ENCODE measurements around the gene SPIB. TPM values are rescaled to one million over a fixed set of nuclear protein-coding genes. Genes with fewer than 3 reads are reported as not detected.

SPIB gene
- total and polyA plus RNA-seq, 8 donors, result 0.19 to 53.3 (median 0.57) TPM; not detected in 2

- intact Hi-C loops (cut with DNase I; ENCODE audit: low total_unique reads), result no loop called here
- WGBS, 5 donors, result 77 to 91% (median 83%) methylated on average over 5 of the region's 5 CpGs
- no peaks in the 10 kb centered on the region for H3K4me1 ChIP-seq
Observed at GRCh38 chr19:50447053-50447452, 28.3 kb downstream of the SPIB start.

GRCh38 chr19:50447750-50448149 is 29.0 kb downstream of the SPIB start:
- H3K9me3 ChIP-seq, result no peaks in the 10 kb centered on the region
- intact Hi-C loops (cut with DNase I; ENCODE audit: low total_unique reads), result no loop called here
- 88 to 95% (median 90%) methylated on average over 10 of the region's 10 CpGs for WGBS, 5 donors
- no peaks in the 10 kb centered on the region for H3K4me1 ChIP-seq
- DNase-seq, result no peak
- peaks cover 0 to 30% (median 8%) of the 10 kb centered on the region in 3 donors for H3K27me3 ChIP-seq
- no peaks in the 10 kb centered on the region for H3K36me3 ChIP-seq
- no peak overlapping the region for H3K27ac ChIP-seq
- no peak overlapping the region for H3K4me3 ChIP-seq
- no peak for TF ChIP-seq POLR2A (IDR thresholded peaks at IDR 0.05)
- no peak for TF ChIP-seq POLR2AphosphoS5 (IDR thresholded peaks at IDR 0.05)
- TF ChIP-seq CTCF (IDR thresholded peaks at IDR 0.05), result no peak
- TF ChIP-seq EP300 (IDR thresholded peaks at IDR 0.05), result no peak

More at GRCh38 chr19:50447053-50447452, 28.3 kb downstream of the SPIB start:
- H3K27ac ChIP-seq, result no peak overlapping the region
- no peak for DNase-seq
- no peaks in the 10 kb centered on the region for H3K9me3 ChIP-seq
- H3K27me3 ChIP-seq, result peaks cover 0 to 30% (median 8%) of the 10 kb centered on the region in 3 donors
- TF ChIP-seq POLR2A (IDR thresholded peaks at IDR 0.05), result no peak
- TF ChIP-seq CTCF (IDR thresholded peaks at IDR 0.05), result no peak
- H3K4me3 ChIP-seq, result no peak overlapping the region
- H3K36me3 ChIP-seq, result no peaks in the 10 kb centered on the region

DNA sequence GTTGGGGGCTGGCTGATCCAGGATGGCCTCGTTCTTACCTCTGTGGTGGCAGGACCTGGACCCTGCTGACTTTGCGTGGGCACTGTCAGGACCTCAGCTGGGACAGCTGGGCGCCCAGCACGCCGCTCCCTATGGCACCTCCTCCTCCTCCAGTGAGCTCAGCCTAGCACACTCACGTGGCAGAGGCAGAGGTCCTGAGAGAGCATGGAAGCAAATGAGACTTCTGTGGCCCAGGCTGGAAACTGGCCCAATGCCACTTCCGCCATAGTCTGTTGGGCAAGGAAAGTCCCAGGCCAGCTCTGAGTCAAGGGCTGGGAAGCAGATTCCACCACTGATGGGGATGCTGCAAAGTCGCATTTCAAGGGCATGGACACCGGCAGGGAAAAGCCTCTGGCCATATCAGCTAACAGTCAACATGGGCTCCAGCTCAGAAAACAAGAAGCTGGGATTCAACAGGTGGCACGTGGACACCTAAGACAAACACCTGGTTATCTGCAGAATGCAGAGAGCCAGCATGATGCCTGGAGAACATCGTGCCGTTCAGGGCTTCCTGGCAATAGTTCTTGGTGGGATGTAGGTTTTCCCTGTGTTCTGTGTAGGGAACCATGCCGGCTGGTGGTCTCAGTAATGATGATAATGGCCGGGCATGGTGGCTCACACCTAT is 30.6 kb downstream of the SPIB start:
- Histone ChIP-seq H3K36me3 (no peaks in the 10 kb centered on the region), H3K9me3 (no peaks in the 10 kb centered on the region), H3K4me3 (no peak overlapping the region), H3K27me3 (peaks cover 0 to 30% (median 8%) of the 10 kb centered on the region in 3 donors), H3K4me1 (no peaks in the 10 kb centered on the region), H3K27ac (no peak overlapping the region)
- TF ChIP-seq EP300 (IDR thresholded peaks at IDR 0.05) (no peak), POLR2AphosphoS5 (IDR thresholded peaks at IDR 0.05) (no peak), POLR2A (IDR thresholded peaks at IDR 0.05) (no peak), CTCF (IDR thresholded peaks at IDR 0.05) (no peak)
- intact Hi-C loops (cut with DNase I; ENCODE audit: low total_unique reads), result no loop called here
- no peak for DNase-seq
- 62 to 72% (median 66%) methylated on average over 14 of the region's 14 CpGs for WGBS, 5 donors

GRCh38 chr19:50450369-50451222 is 31.9 kb downstream of the SPIB start:
- 50 to 78% (median 61%) methylated on average over 9 to 30 of the region's 30 CpGs for WGBS, 5 donors
- intact Hi-C loops (cut with DNase I; ENCODE audit: low total_unique reads), result no loop called here
- DNase-seq, result no peak
- peaks cover 0 to 30% (median 8%) of the 10 kb centered on the region in 3 donors for H3K27me3 ChIP-seq
- no peaks in the 10 kb centered on the region for H3K4me1 ChIP-seq
- no peaks in the 10 kb centered on the region for H3K9me3 ChIP-seq
- H3K27ac ChIP-seq, result no peak overlapping the region
- H3K36me3 ChIP-seq, result no peaks in the 10 kb centered on the region
- TF ChIP-seq POLR2AphosphoS5 (IDR thresholded peaks at IDR 0.05) (no peak), CTCF (IDR thresholded peaks at IDR 0.05) (no peak), EP300 (IDR thresholded peaks at IDR 0.05) (no peak), POLR2A (IDR thresholded peaks at IDR 0.05) (no peak)
- H3K4me3 ChIP-seq, result no peak overlapping the region
